Fibroblast of lung (primary cell): Measurements from ENCODE around the gene ELOVL2.

Experiments used
- CTCF ChIP-seq, 2 donors: IDR thresholded peaks in 1 of 2; conservative IDR thresholded peaks in 1 of 2; 1 replicate in 1 of 2; 2 replicates in 1 of 2; pipeline ENCODE4 v1.5.1; 2011 to 2012; ENCODE audit warnings: low read length in 2 of 2, control low read depth in 1 of 2, inconsistent platforms in 1 of 2, low read depth in 1 of 2, mild to moderate bottlenecking in 1 of 2
- EZH2 ChIP-seq: IDR thresholded peaks from 2 replicates; pipeline ENCODE4 v1.5.1; 2012; ENCODE audit warnings: low read length, control low read depth, mild to moderate bottlenecking; ENCODE audit errors: missing control alignments

DNA sequence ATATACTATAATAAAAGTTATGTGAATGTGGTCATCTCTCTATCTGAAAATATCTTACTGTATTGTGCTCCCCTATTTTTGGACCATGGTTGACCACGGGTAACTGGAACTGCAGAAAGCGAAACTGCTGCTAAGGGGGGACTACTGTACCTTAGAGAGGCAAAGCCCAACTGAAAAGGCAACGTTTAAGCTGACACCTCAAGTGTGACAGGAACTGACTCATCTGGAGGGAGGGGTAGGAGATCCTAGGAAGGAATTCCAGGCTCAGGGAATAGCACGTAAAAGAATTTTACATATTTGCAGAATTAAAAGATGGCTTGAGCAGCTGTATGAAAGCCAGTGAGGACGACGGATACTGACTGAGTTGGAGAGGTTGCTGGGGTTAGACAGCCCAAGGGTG lies 34.8 kb downstream of the ELOVL2 start:
- TF ChIP-seq CTCF (conservative IDR thresholded peaks at IDR 0.05 in 1 of 2, IDR thresholded peaks at IDR 0.05 in 1 of 2; ENCODE audit: low read depth in 1 of 2, low read length in 2 of 2) (no peak), EZH2 (no peak)
